ENCODE measurements around the gene KIF26B.
"Not testable (repeated sequence)": the region's sequence is repeated elsewhere in the genome, so short reads cannot be mapped to it uniquely, and the experiment has no call there.

Gene KIF26B

DNA sequence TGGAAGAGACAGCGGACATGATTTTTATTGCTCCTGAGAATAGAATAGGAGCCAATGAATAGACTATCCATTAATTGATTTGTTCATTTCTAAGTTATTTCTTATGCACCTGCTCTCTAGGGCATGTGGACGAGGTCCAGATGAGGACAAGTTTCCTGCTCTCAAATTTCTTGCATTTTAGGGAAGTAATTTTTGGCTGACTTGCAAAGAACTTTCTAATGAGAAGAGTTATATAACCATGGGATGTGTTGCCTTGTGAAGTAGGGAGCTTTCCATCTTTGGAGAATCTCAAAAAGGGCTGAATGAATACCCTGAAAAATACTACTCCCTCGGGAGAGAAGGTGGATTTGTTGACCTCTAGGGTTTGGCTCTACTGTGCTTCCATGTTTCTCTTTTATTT is 243.0 kb downstream of the KIF26B start:
- no peak for DNase-seq

DNA sequence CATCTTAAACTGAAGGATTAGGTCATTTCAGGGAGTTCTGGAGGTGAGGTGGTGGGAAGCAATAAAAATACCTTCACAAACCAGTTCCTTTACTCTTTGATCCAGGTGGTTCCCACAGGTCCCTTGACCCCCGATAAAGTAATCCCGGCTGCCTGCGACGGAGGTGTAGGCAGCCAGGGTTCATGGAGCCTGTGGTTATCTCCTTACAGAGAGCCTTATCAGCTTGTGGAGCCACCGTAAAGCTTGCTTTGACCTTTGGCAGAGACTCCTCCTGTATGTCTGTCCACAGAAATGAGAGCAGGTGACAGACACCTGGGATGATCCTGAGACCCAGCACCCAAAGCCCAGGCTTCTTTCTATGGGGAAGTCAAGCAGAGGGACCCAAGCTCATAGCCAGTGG is 243.4 kb downstream of the KIF26B start:
- no peak for DNase-seq

GRCh38 chr1:245401881-245402587 is 247.2 kb downstream of the KIF26B start:
- no peak for DNase-seq

DNA sequence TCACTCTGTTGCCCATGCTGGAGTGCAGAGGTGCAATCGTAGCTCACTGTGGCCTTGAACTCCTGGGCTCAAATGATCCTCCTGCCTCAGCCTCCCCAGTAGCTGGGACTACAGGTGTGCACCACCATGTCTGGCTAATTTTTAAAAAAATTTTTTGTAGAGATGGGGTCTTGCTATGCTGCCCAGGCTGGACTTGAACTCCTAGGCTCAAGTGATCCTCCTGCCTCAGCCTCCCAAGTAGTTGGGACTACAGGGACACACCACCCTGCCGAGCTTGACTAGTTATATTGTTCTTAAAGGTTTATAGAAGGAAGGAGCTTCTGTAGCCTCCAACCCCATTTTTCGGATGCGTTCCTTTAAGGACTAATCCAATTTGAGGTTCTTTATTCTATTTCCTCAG is 248.2 kb downstream of the KIF26B start:
- DNase-seq: not testable (repeated sequence)

- no peak for DNase-seq
These were observed 249.7 kb downstream of the KIF26B start for GRCh38 chr1:245404527-245404926.

- no peak for DNase-seq
These were observed 250.2 kb downstream of the KIF26B start for GRCh38 chr1:245404952-245405351.

GRCh38 chr1:245406426-245406825 is 251.6 kb downstream of the KIF26B start:
- DNase-seq: no peak

DNA sequence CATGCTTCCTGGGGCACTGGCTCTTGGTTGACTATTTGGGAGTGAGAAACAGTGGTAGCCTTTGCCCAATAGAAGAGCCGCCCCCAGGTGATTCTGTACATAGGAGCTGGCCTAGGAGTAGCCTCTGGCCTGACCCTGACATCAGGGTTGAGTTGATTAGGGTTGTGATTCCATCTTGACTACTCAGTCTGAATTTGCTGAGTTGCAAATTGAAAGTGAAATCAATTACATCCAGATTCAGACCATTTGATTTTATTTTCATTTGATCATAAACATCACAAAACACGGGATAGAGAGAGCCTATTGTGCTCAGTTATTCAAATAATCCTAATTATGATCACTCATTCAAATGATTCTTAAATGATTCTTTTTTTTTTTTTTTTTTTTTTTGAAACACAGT is 253.2 kb downstream of the KIF26B start:
- DNase-seq: no peak

- no peak for DNase-seq
These were observed 254.8 kb downstream of the KIF26B start for GRCh38 chr1:245409341-245410195.

- no peak for DNase-seq
These were observed 256.7 kb downstream of the KIF26B start for GRCh38 chr1:245411245-245412036.

DNA sequence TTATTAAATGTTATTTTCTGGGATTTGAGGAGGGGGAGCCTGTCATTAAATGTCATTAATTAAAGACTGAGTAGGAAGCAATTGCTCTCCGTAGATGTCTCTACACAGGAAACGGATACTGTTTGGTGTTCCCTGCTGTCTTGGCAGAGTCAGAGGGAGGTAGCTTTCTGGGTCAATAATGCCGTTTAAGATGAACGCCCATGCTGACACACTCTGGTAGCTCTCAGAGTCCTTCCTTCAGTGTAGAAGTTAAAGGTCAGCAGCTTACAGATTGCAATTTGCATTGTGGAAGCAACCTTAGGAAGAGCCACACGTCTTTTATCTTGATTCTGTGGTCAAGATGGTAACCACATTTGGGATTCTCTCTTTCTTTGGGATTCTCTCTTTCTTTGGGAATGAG is 257.5 kb downstream of the KIF26B start:
- no peak for DNase-seq

GRCh38 chr1:245416781-245417180 is 262.0 kb downstream of the KIF26B start:
- no peak for DNase-seq

DNA sequence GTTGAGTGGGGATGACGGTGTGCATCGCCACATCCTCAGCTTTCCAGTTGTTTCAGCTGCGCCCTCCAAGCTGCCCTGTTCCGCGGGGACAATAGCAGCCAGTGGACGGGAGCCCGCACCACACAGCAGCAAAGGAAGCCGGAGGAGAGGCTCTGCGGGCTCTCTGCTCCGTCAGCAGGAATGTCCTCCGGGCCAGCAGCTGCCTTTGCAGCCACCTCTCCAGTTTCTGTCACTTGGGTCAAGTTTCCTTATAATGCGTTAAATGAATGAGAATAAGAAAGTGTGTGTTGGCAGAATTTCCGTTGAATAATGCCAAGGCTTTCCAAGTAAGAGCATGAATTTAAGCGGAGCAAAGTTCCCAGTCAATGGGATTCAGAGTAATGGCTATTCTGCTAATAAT is 263.3 kb downstream of the KIF26B start:
- DNase-seq: no peak

DNA sequence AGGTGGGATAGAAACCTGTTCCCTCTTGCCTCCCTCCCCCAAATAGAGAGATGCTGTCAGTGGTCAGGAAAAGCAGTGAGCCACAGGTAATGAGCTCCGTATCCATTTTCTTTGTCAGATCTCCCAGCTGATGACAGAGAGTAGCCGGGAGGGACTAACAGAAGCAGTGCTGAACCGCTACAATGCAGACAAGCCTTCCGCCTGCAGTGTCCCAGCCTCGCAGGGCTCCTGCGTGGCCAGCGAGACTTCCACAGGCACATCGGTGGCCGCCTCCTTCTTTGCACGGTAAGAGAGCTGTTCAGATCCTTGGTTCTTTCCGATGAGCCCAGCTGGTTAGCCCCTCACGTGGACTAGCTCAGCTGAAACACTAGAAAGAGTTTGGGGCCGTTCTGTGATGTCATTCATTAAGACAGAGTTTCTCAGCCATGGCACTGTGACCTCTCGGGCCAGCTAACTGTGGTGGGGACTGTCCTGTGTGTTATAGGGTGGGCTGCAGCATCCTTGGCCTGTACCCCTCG is 264.7 kb downstream of the KIF26B start:
- DNase-seq: no peak

DNA sequence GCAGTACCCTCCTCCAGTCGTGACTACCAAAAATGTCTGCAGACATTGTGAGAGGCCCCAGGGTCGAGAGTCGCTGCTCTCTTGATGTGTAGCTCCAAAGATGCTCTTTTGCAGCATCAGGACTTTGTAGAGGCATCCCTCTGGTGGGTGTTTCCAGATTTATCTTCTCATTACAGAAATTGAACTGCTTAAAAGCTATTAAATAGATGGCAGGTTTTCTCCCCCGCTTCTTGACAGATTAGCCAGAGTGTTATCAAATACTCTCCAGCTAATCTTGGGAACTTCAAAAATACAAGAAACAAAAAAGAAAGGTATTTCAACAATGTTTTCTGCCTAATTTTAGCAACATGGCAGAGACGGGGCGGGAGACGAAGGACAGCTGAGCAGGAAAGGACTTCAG is 265.2 kb downstream of the KIF26B start:
- DNase-seq: no peak

DNA sequence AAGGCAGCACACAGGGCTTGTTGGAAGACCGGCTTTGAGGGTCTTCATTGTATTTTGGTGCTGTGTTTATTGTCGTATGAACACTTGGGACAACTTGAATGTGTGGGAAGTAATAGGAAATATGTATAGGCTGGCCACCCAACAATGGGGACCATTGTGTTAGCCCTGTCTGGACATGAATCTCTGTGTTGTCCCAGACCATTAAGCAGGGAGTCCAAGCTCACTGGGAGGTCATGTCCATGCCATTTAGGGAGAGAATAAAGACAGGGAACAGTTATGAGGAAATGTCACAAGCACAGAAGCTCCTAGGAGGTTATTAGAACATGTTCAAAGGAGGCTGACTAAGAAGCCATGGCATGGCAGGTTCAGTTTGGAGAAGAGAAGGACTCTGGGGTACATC is 266.1 kb downstream of the KIF26B start:
- DNase-seq: no peak

GRCh38 chr1:245428681-245429080 is 273.9 kb downstream of the KIF26B start:
- no peak for DNase-seq

DNA sequence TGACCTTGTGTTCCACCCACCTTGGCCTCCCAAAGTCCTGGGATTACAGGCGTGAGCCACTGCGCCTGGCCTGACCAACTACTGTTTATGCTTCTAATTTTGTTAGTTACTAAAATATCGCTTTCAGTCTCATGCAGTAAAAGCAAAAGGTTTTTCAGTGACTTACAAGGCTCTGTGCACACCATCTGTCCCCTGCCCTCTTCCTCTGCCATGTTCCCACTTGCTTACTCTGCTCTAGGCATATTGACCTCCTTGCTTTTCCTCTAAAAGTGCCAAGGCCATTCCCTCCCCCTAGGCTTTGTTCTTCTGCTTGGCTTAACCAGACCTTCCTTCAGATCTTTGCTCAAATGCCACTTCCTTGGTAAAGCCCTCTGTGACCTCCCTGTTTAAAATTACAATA is 276.9 kb downstream of the KIF26B start:
- DNase-seq: no peak

DNA sequence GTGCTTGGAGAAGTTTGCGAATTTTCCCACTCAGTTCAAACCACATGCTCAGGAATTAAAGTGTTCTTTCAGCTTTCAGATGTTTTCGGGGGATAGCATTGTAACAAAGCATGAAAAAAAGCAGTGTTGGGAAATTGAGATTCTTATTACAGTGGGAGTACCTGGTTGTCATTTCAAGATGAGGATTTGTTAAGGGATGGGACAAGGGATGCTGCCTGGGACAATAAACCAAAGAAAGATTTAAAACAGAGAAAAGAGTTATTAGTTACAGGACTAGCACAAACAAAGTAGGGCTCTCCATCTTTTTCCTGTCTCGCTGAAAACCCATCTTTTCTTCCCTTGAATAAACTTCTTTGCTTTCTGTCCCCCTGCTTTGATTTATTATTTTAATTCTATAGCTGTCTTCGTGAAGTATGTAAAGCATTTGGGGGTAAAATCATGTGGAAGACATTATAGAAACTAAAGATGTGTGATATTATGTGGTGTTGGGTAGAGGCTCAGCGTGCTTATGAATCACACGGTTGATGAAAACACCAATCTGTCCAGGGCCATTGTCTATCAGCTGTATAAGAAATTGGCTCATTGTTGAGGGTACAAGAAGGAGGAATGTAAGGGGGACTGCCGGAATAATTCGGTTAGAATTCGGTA is 277.6 kb downstream of the KIF26B start:
- DNase-seq: no peak

- DNase-seq: no peak
These were observed 278.8 kb downstream of the KIF26B start for GRCh38 chr1:245433561-245433960.

GRCh38 chr1:245434280-245434679 is 279.5 kb downstream of the KIF26B start:
- DNase-seq: no peak

GRCh38 chr1:245436407-245436806 is 281.6 kb downstream of the KIF26B start:
- DNase-seq: no peak

Measured in GF-D8 (cell line).